ENCODE data around the gene SAFB.

DNA sequence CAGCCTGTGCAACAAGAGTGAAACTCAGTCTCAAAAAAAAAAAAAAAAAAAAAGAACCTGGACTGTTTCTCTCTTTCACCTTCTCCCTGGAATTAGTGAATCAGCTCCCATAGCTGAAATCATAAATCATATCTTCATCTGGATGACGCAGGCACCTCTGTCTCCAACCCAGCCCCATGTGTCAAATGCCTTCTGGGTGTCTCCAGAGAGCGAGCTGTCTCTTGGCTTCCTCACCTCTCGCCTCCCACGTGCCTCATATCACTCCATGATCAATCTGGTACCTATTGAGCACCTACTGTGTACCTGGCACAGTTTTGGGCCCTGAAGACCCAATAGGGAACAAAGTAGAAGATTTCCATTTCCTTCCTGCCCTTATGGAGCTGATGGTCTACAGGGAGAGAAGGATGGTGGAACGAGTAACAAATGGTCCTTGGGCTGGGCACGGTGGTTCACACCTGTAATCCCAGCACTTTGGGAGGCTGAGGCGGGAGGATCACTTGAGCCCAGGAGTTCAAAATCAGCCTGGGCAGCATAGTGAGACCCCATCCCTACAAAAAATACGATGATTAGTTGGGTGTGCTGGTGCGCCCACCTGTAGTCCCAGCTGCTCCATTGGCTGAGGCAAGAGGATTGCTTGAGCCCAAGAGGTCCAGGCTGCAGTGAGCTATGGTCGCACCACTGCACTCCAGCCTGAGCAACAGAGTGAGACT, 60.4 kb downstream of the SAFB start:
- TF ChIP-seq CTCF (conservative IDR thresholded peaks at IDR 0.05; ENCODE audit: low read length) (no peak), EZH2phosphoT487 (IDR thresholded peaks at IDR 0.05; ENCODE audit: borderline replicate concordance) (no peak)

All from Loucy (cell line).